Gastrocnemius medialis (tissue), 4 donors: ENCODE measurements around the gene ZC3H12C.

Experiments
- POLR2A ChIP-seq, 2 donors: fragments of 450-650 bp; IDR thresholded peaks; one replicate each; pipeline ENCODE4 v1.6.1; 2017; ENCODE audit warnings: antibody characterized with exemption in 2 of 2, mild to moderate bottlenecking in 2 of 2, moderate library complexity in 2 of 2
- TF ChIP-seq, protein P1 (sequence below), 5 experiments: fragments of 450-650 bp in 3 of 5; fragments of 200-600 bp in 2 of 5; sonication (generic) in 2 of 5; IDR thresholded peaks in 4 of 5; conservative IDR thresholded peaks in 1 of 5; 1 replicate in 4 of 5; 2 replicates in 1 of 5; pipeline ENCODE4 v1.5.1; 2016 to 2019; ENCODE audit warnings: antibody characterized with exemption in 5 of 5, mild to moderate bottlenecking in 3 of 5, moderate library complexity in 3 of 5

- TF ChIP-seq, protein P1, sequence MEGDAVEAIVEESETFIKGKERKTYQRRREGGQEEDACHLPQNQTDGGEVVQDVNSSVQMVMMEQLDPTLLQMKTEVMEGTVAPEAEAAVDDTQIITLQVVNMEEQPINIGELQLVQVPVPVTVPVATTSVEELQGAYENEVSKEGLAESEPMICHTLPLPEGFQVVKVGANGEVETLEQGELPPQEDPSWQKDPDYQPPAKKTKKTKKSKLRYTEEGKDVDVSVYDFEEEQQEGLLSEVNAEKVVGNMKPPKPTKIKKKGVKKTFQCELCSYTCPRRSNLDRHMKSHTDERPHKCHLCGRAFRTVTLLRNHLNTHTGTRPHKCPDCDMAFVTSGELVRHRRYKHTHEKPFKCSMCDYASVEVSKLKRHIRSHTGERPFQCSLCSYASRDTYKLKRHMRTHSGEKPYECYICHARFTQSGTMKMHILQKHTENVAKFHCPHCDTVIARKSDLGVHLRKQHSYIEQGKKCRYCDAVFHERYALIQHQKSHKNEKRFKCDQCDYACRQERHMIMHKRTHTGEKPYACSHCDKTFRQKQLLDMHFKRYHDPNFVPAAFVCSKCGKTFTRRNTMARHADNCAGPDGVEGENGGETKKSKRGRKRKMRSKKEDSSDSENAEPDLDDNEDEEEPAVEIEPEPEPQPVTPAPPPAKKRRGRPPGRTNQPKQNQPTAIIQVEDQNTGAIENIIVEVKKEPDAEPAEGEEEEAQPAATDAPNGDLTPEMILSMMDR (IDR thresholded peaks at IDR 0.05 in 4 of 5, conservative IDR thresholded peaks at IDR 0.05 in 1 of 5) = no peak
- TF ChIP-seq POLR2A (IDR thresholded peaks at IDR 0.05) = no peak
Observed at GRCh38 chr11:110133160-110133559, 40.0 kb downstream of the ZC3H12C start.
